ENCODE measurements around the gene CCDC117. TPM values are rescaled to one million over a fixed set of nuclear protein-coding genes. Genes with fewer than 3 reads are reported as not detected.

The CCDC117 gene
- total RNA-seq, 1 donor from 2014 or later: 27.3 TPM

GRCh38 chr22:28768701-28769393 is 3.6 kb upstream of the CCDC117 start:
- no peak for DNase-seq (ENCODE audit: low spot score in 2 of 2)
- no peak for FAIRE-seq

GRCh38 chr22:28769394-28770085 is 3.0 kb upstream of the CCDC117 start:
- FAIRE-seq (no peak), DNase-seq (ENCODE audit: low spot score in 2 of 2) (no peak)

GRCh38 chr22:28771195-28771791 is 1.2 kb upstream of the CCDC117 start:
- FAIRE-seq (no peak), DNase-seq (ENCODE audit: low spot score in 2 of 2) (no peak)

- FAIRE-seq (no peak), DNase-seq (ENCODE audit: low spot score in 2 of 2) (no peak)
These were observed 969 bp downstream of the CCDC117 start for GRCh38 chr22:28773461-28773867.

GRCh38 chr22:28774378-28774777 is 1.9 kb downstream of the CCDC117 start:
- DNase-seq (ENCODE audit: low spot score in 2 of 2): no peak
- FAIRE-seq: no peak

- no peak for DNase-seq (ENCODE audit: low spot score in 2 of 2)
- FAIRE-seq: no peak
These were observed 7.3 kb downstream of the CCDC117 start for GRCh38 chr22:28779833-28780232.

- FAIRE-seq: no peak
These were observed 7.8 kb downstream of the CCDC117 start for GRCh38 chr22:28780296-28780695.

GRCh38 chr22:28783786-28784671 is 11.5 kb downstream of the CCDC117 start:
- no peak for FAIRE-seq
- no peak for DNase-seq (ENCODE audit: low spot score in 2 of 2)

More at GRCh38 chr22:28780296-28780695, 7.8 kb downstream of the CCDC117 start:
- no peak for DNase-seq (ENCODE audit: low spot score in 2 of 2)

- FAIRE-seq (no peak), DNase-seq (ENCODE audit: low spot score in 2 of 2) (no peak)
These were observed 16.1 kb downstream of the CCDC117 start for GRCh38 chr22:28788601-28789000.

GRCh38 chr22:28791124-28791523 is 18.6 kb downstream of the CCDC117 start:
- DNase-seq (ENCODE audit: low spot score in 2 of 2) (no peak), FAIRE-seq (no peak)

GRCh38 chr22:28791841-28792490 is 19.5 kb downstream of the CCDC117 start:
- FAIRE-seq (no peak), DNase-seq (ENCODE audit: low spot score in 2 of 2) (no peak)

GRCh38 chr22:28792491-28793383 is 20.2 kb downstream of the CCDC117 start:
- DNase-seq (ENCODE audit: low spot score in 2 of 2) (no peak), FAIRE-seq (no peak)

- DNase-seq (ENCODE audit: low spot score in 2 of 2) (no peak), FAIRE-seq (no peak)
These were observed 21.6 kb downstream of the CCDC117 start for GRCh38 chr22:28793976-28794584.

- FAIRE-seq (no peak), DNase-seq (ENCODE audit: low spot score in 2 of 2) (no peak)
These were observed 22.7 kb downstream of the CCDC117 start for GRCh38 chr22:28795071-28795693.

- FAIRE-seq (no peak), DNase-seq (ENCODE audit: low spot score in 2 of 2) (no peak)
These were observed 23.7 kb downstream of the CCDC117 start for GRCh38 chr22:28795932-28796856.

GRCh38 chr22:28798810-28799605 is 26.5 kb downstream of the CCDC117 start:
- no peak for FAIRE-seq
- peak in 1 of 2 donors; percentile 59 for DNase-seq (ENCODE audit: low spot score in 2 of 2)

Measured in frontal cortex (tissue), 4 donors.